NB4 (cell line): ENCODE results near the gene SCAPER.

Experiments
- DNase-seq: peaks from one replicate; pipeline ENCODE4 v3.0.0; 2010; ENCODE audit warnings: low read depth
- H3K4me3 ChIP-seq: one replicate; pipeline ENCODE4 v1.5.1; 2011; ENCODE audit warnings: mild to moderate bottlenecking, low read depth, low read length, moderate library complexity
- CTCF ChIP-seq: IDR thresholded peaks from one replicate; pipeline ENCODE4 v1.5.1; 2012; ENCODE audit warnings: low read depth, low read length
- MAX ChIP-seq: IDR thresholded peaks from 2 replicates; pipeline ENCODE4 v1.6.1; 2011; ENCODE audit warnings: low read depth, low read length
- MYC ChIP-seq: IDR thresholded peaks from 2 replicates; pipeline ENCODE4 v1.6.1; 2011; ENCODE audit warnings: low read depth, low read length
- POLR2A ChIP-seq: IDR thresholded peaks from 2 replicates; pipeline ENCODE4 v1.6.1; 2011; ENCODE audit warnings: mild to moderate bottlenecking; ENCODE audit not compliant: insufficient read length; ENCODE audit errors: extremely low read depth

The SCAPER gene

GRCh38 chr15:76347482-76348055, 557.6 kb downstream of the SCAPER start:
- H3K4me3 ChIP-seq = no peak overlapping the region
- TF ChIP-seq CTCF (no peak), MYC (no peak), MAX (no peak), POLR2A (no peak)
- no peak for DNase-seq

- TF ChIP-seq MAX (no peak), CTCF (no peak), MYC (no peak), POLR2A (no peak)
- no peak for DNase-seq
- no peak overlapping the region for H3K4me3 ChIP-seq
These were observed 558.3 kb downstream of the SCAPER start for GRCh38 chr15:76346669-76347481.

- no peak for DNase-seq
- no peak overlapping the region for H3K4me3 ChIP-seq
- no peak for TF ChIP-seq MYC
- no peak for TF ChIP-seq POLR2A
- no peak for TF ChIP-seq MAX
- TF ChIP-seq CTCF = no peak
These were observed 559.1 kb downstream of the SCAPER start for GRCh38 chr15:76345880-76346668.

- TF ChIP-seq MYC (no peak), POLR2A (no peak), MAX (no peak), CTCF (no peak)
- no peak overlapping the region for H3K4me3 ChIP-seq
- DNase-seq = no peak
These were observed 559.6 kb downstream of the SCAPER start for GRCh38 chr15:76345583-76345879.

- H3K4me3 ChIP-seq = no peak overlapping the region
- TF ChIP-seq CTCF (no peak), MAX (no peak), MYC (no peak), POLR2A (no peak)
- no peak for DNase-seq
These were observed 560.1 kb downstream of the SCAPER start for GRCh38 chr15:76344893-76345582.
